Sigmoid colon (tissue), 4 donors: ENCODE measurements around the gene KRTAP12-1.

Experiments used
- CTCF ChIP-seq, 4 experiments: fragments of 450-650 bp in 3 of 4; fragments of 200-600 bp in 1 of 4; IDR thresholded peaks; one replicate each; pipeline ENCODE4 v1.5.1; 2016 to 2019; ENCODE audit warnings: antibody characterized with exemption in 4 of 4, mild to moderate bottlenecking in 3 of 4, moderate library complexity in 2 of 4
- EP300 ChIP-seq, 4 donors: sonication (generic); formaldehyde crosslinking; IDR thresholded peaks; one replicate each; pipeline ENCODE4 v1.6.1; 2017; ENCODE audit warnings: antibody characterized with exemption in 4 of 4
- POLR2AphosphoS5 ChIP-seq, 4 donors: sonication (generic); formaldehyde crosslinking; IDR thresholded peaks; one replicate each; pipeline ENCODE4 v1.6.1; 2017; ENCODE audit warnings: antibody characterized with exemption in 4 of 4

- no peak for TF ChIP-seq CTCF (IDR thresholded peaks at IDR 0.05)
- no peak for TF ChIP-seq POLR2AphosphoS5 (IDR thresholded peaks at IDR 0.05)
- no peak for TF ChIP-seq EP300 (IDR thresholded peaks at IDR 0.05)
Measured at GRCh38 chr21:44677881-44678280, 4.1 kb downstream of the KRTAP12-1 start.
